Activated naive CD4-positive, alpha-beta T cell treated with anti-CD3 and anti-CD28 coated beads for 36 hours (primary cell): ENCODE measurements around the gene GRAMD1A. TPM values are rescaled to one million over a fixed set of nuclear protein-coding genes. Genes with fewer than 3 reads are reported as not detected.
"Not testable (repeated sequence)": the region's sequence is repeated elsewhere in the genome, so short reads cannot be mapped to it uniquely, and the experiment has no call there.

Source experiments
- CTCF ChIA-PET: fragments of 350-600 bp; sonication (Branson Sonifier 250); formaldehyde crosslinking; loops from one replicate; lab custom pipeline; 2021; ENCODE audit warnings: antibody characterized with exemption; lab: Charles Lee
- DNase-seq: peaks from one replicate; pipeline ENCODE4 v3.0.0-alpha.2; 2020
- H3K27ac Mint-ChIP-seq: one replicate; pipeline ENCODE4 v1.8.0; 2021; ENCODE audit warnings: mild to moderate bottlenecking, mixed read lengths
- H3K27me3 Mint-ChIP-seq: one replicate; pipeline ENCODE4 v1.8.0; 2021; ENCODE audit warnings: low read depth, mixed read lengths
- H3K36me3 Mint-ChIP-seq: one replicate; pipeline ENCODE4 v1.8.0; 2021; ENCODE audit warnings: low read depth, mixed read lengths
- H3K4me1 Mint-ChIP-seq: one replicate; pipeline ENCODE4 v1.8.0; 2021; ENCODE audit warnings: low read depth, mixed read lengths
- H3K4me3 Mint-ChIP-seq: one replicate; pipeline ENCODE4 v1.8.0; 2021; ENCODE audit warnings: mild to moderate bottlenecking, moderate library complexity, mixed read lengths
- H3K9me3 Mint-ChIP-seq: one replicate; pipeline ENCODE4 v1.8.0; 2021; ENCODE audit warnings: mixed read lengths
- intact Hi-C: fragments of 100-400 bp; cut with micrococcal nuclease; formaldehyde crosslinking; loops from one replicate; pipeline ENCODE4 v1.15.1; 2023
- total RNA-seq, 2 experiments: library from RNA; stranded (reverse); gene quantifications; one replicate each; pipeline ENCODE4 v1.2.3, GENCODE V29; 2021

The GRAMD1A gene
- total RNA-seq, 2 experiments from 2014 or later: 117 to 125 TPM

GRCh38 chr19:35014774-35015173 is 14.7 kb downstream of the GRAMD1A start:
- H3K9me3 Mint-ChIP-seq, DNase-seq, H3K4me3 Mint-ChIP-seq, H3K27me3 Mint-ChIP-seq: not testable (repeated sequence)
- peaks cover 55% of the 10 kb centered on the region for H3K36me3 Mint-ChIP-seq
- H3K4me1 Mint-ChIP-seq: peaks cover 52% of the 10 kb centered on the region
- intact Hi-C loops: loop anchor here (5.0 kb wide), 1 partner anchor 377 kb away; no protein-coding TSS in a partner anchor
- peak overlapping the region; percentile 90 for H3K27ac Mint-ChIP-seq
- CTCF ChIA-PET: interaction anchor here (0.6 to 8.4 kb wide), 3 partner anchors 15 to 43 kb away, joined by 3 to 110 read pairs (median 5); partner anchors contain the start of gene GRAMD1A

GRCh38 chr19:35015270-35015953 is 15.3 kb downstream of the GRAMD1A start:
- peaks cover 49% of the 10 kb centered on the region for H3K4me1 Mint-ChIP-seq
- CTCF ChIA-PET: interaction anchor here (8.4 kb wide), 1 partner anchor 44 kb away, joined by 110 read pairs; no protein-coding TSS in a partner anchor
- peaks cover 55% of the 10 kb centered on the region for H3K36me3 Mint-ChIP-seq
- H3K4me3 Mint-ChIP-seq: no peak overlapping the region
- H3K9me3 Mint-ChIP-seq: no peaks in the 10 kb centered on the region
- intact Hi-C loops: no loop called here
- DNase-seq: no peak
- peak overlapping the region; percentile 48 for H3K27ac Mint-ChIP-seq
- no peaks in the 10 kb centered on the region for H3K27me3 Mint-ChIP-seq

DNA sequence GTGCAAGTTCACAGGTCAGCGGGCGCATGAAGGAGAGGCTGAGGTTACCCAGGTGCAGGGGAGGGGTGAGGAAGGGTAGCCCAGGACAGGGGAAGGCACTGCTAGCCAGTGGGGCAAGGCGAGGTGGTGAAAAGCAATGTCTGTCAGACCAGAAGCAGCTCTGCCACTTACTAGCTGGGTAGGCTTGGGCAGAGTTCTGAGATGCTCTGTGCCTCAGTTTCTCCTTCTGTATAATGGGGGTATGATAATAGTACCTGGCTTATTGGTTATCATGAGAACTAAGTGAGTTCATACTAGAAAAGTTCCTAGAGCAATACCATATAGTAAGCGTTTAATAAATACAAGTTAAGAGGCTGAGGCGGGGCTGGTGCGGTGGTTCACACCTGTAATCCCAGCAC is 15.8 kb downstream of the GRAMD1A start:
- H3K9me3 Mint-ChIP-seq: no peaks in the 10 kb centered on the region
- H3K27ac Mint-ChIP-seq: peak overlapping the region; percentile 48
- intact Hi-C loops: no loop called here
- CTCF ChIA-PET: interaction anchor here (0.6 to 8.4 kb wide), 3 partner anchors 11 to 45 kb away, joined by 4 to 110 read pairs (median 4); no protein-coding TSS in a partner anchor
- H3K4me3 Mint-ChIP-seq: no peak overlapping the region
- H3K4me1 Mint-ChIP-seq: peaks cover 44% of the 10 kb centered on the region
- H3K27me3 Mint-ChIP-seq: no peaks in the 10 kb centered on the region
- DNase-seq: no peak
- peaks cover 56% of the 10 kb centered on the region for H3K36me3 Mint-ChIP-seq

GRCh38 chr19:35017507-35017906 is 17.4 kb downstream of the GRAMD1A start:
- Mint-ChIP-seq H3K9me3 (no peaks in the 10 kb centered on the region), H3K4me1 (peaks cover 29% of the 10 kb centered on the region), H3K27ac (peak overlapping the region; percentile 39), H3K36me3 (peaks cover 63% of the 10 kb centered on the region), H3K4me3 (no peak overlapping the region), H3K27me3 (no peaks in the 10 kb centered on the region)
- CTCF ChIA-PET: interaction anchor here (0.7 to 8.4 kb wide), 2 partner anchors 21 to 46 kb away, joined by 4 to 110 read pairs; no protein-coding TSS in a partner anchor
- no peak for DNase-seq
- intact Hi-C loops: no loop called here

GRCh38 chr19:35018379-35018778 is 18.3 kb downstream of the GRAMD1A start:
- H3K4me1 Mint-ChIP-seq: peaks cover 20% of the 10 kb centered on the region
- peaks cover 54% of the 10 kb centered on the region for H3K36me3 Mint-ChIP-seq
- no peak for DNase-seq
- H3K4me3 Mint-ChIP-seq: no peak overlapping the region
- CTCF ChIA-PET: no interaction called here
- no peak overlapping the region for H3K27ac Mint-ChIP-seq
- no peaks in the 10 kb centered on the region for H3K27me3 Mint-ChIP-seq
- no peaks in the 10 kb centered on the region for H3K9me3 Mint-ChIP-seq
- intact Hi-C loops: no loop called here

- CTCF ChIA-PET: no interaction called here
- no peaks in the 10 kb centered on the region for H3K9me3 Mint-ChIP-seq
- H3K4me3 Mint-ChIP-seq: no peak overlapping the region
- DNase-seq: no peak
- H3K27me3 Mint-ChIP-seq: no peaks in the 10 kb centered on the region
- no peak overlapping the region for H3K27ac Mint-ChIP-seq
- peaks cover 50% of the 10 kb centered on the region for H3K36me3 Mint-ChIP-seq
- intact Hi-C loops: no loop called here
- peaks cover 12% of the 10 kb centered on the region for H3K4me1 Mint-ChIP-seq
These were observed 19.0 kb downstream of the GRAMD1A start for GRCh38 chr19:35019144-35019543.

DNA sequence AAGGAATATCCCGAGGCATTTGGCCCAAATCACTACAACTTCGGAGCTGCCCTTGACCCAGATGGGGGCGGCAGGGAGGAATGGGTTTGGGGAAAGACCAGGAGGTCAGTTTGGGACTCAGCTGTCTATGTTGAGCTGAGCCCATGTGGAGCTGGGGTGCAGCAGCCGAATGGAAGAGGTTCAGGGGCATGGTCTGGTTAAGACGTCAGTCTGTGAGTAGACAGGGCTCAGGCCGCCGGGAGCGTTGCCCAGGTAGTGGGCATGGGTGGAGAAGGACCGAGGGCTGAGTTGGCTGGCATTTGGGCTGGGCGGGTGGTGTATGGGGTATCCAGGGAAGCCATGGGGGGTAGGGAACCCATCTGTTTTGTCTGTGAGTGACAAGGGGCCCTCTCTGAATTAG is 20.9 kb downstream of the GRAMD1A start:
- Mint-ChIP-seq H3K4me1 (no peaks in the 10 kb centered on the region), H3K27ac (peak overlapping the region; percentile 53), H3K27me3 (no peaks in the 10 kb centered on the region), H3K4me3 (no peak overlapping the region), H3K9me3 (no peaks in the 10 kb centered on the region), H3K36me3 (peaks cover 43% of the 10 kb centered on the region)
- CTCF ChIA-PET: interaction anchor here (0.9 to 1.9 kb wide), 4 partner anchors 8 to 50 kb away, joined by 3 to 6 read pairs (median 4); no protein-coding TSS in a partner anchor
- DNase-seq: no peak
- intact Hi-C loops: no loop called here

DNA sequence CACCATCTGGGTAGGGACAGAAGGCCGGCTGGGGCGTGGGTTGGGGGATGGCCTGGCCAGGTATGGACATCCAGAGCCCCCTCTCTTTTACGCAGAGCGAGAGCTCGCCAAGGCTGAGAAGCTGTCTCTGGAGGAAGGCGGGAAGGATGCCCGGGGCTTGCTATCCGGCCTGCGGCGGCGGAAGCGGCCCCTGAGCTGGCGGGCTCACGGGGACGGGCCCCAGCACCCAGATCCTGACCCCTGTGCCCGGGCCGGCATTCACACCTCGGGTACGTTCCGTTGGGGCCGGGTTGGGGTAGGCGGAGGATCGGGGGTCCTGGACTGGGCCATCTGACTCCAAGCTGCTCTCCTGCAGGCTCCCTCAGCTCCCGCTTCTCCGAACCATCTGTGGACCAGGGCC is 21.5 kb downstream of the GRAMD1A start:
- intact Hi-C loops: no loop called here
- Mint-ChIP-seq H3K27me3 (no peaks in the 10 kb centered on the region), H3K9me3 (no peaks in the 10 kb centered on the region), H3K4me3 (no peak overlapping the region), H3K4me1 (no peaks in the 10 kb centered on the region), H3K27ac (no peak overlapping the region), H3K36me3 (peaks cover 43% of the 10 kb centered on the region)
- CTCF ChIA-PET: interaction anchor here (0.6 to 1.9 kb wide), 5 partner anchors 9 to 50 kb away, joined by 3 to 6 read pairs (median 3); no protein-coding TSS in a partner anchor
- no peak for DNase-seq

- peaks cover 41% of the 10 kb centered on the region for H3K36me3 Mint-ChIP-seq
- intact Hi-C loops: no loop called here
- no peaks in the 10 kb centered on the region for H3K9me3 Mint-ChIP-seq
- no peak for DNase-seq
- no peaks in the 10 kb centered on the region for H3K27me3 Mint-ChIP-seq
- no peak overlapping the region for H3K4me3 Mint-ChIP-seq
- H3K27ac Mint-ChIP-seq: no peak overlapping the region
- CTCF ChIA-PET: interaction anchor here (0.6 to 0.9 kb wide), 2 partner anchors 13 to 22 kb away, joined by 3 to 4 read pairs; no protein-coding TSS in a partner anchor
- no peaks in the 10 kb centered on the region for H3K4me1 Mint-ChIP-seq
These were observed 22.3 kb downstream of the GRAMD1A start for GRCh38 chr19:35022460-35022859.

DNA sequence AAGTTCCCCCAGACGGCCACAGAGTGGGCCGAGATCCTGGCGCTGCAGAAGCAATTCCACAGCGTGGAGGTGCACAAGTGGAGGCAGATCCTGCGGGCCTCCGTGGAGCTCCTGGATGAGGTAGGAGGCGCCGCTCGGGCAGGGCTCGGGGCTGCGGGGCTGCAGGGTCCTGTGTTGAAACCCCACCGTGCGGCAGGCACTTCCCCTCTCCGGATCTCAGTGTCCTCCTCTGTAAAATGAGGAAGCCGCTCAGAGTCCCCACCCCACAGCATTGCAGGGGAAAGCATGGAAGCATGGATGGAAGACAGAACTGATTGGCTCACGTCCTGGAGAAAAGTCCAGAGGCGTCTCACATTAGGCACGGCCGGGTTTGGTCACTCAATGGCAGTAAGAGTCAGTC is 23.3 kb downstream of the GRAMD1A start:
- H3K4me1 Mint-ChIP-seq: no peaks in the 10 kb centered on the region
- no peak overlapping the region for H3K27ac Mint-ChIP-seq
- H3K4me3 Mint-ChIP-seq: no peak overlapping the region
- peaks cover 34% of the 10 kb centered on the region for H3K36me3 Mint-ChIP-seq
- CTCF ChIA-PET: no interaction called here
- H3K27me3 Mint-ChIP-seq: no peaks in the 10 kb centered on the region
- no peak for DNase-seq
- H3K9me3 Mint-ChIP-seq: no peaks in the 10 kb centered on the region
- intact Hi-C loops: no loop called here

DNA sequence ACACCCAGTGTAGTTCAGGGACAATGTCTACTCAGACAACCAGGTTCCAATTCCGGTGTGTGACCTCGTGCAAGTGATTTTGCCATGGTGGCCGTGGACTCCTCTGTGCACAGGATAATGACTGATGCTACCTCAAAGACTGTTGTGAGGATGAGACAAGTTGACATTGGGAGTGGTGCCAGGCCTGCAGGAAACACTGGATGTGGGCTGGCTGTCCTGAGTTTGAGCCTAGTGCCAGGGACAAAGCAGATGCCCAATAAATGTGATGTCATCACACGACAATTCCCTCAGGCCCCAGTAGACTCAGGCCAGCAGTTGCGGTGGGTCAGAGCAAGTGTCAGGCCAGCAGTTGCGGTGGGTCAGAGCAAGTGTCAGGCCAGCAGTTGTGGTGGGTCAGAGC is 24.0 kb downstream of the GRAMD1A start:
- no peak for DNase-seq
- CTCF ChIA-PET: interaction anchor here (1.2 kb wide), 1 partner anchor 11 kb away, joined by 5 read pairs; no protein-coding TSS in a partner anchor
- Mint-ChIP-seq H3K27ac (no peak overlapping the region), H3K4me1 (no peaks in the 10 kb centered on the region), H3K9me3 (no peaks in the 10 kb centered on the region), H3K4me3 (no peak overlapping the region), H3K27me3 (no peaks in the 10 kb centered on the region), H3K36me3 (peaks cover 32% of the 10 kb centered on the region)
- intact Hi-C loops: no loop called here

DNA sequence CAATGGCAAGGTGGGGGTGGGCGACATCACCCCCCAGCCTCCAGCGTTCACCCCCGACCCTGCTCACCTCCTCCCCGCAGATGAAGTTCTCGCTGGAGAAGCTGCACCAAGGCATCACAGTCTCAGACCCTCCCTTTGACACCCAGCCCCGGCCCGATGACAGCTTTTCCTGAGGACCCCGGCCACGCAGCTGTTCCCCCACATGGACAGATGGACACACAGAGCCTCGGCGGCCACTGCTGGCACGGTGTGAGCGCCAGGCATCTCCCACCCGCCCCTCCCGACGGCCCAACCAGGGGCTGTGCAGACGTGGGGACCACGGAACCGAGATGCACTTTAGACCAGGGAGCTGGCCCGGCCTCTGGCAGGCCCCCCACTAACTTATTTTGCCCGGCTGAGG is 25.8 kb downstream of the GRAMD1A start:
- Mint-ChIP-seq H3K4me3 (no peak overlapping the region), H3K27ac (no peak overlapping the region), H3K9me3 (no peaks in the 10 kb centered on the region), H3K27me3 (no peaks in the 10 kb centered on the region), H3K36me3 (peaks cover 23% of the 10 kb centered on the region), H3K4me1 (peaks cover 5% of the 10 kb centered on the region)
- intact Hi-C loops: no loop called here
- CTCF ChIA-PET: interaction anchor here (1.2 to 1.3 kb wide), 2 partner anchors 13 to 18 kb away, joined by 3 to 4 read pairs; no protein-coding TSS in a partner anchor
- DNase-seq: no peak
